ENCODE results near the gene PREX1. TPM values are rescaled to one million over a fixed set of nuclear protein-coding genes. Genes with fewer than 3 reads are reported as not detected.

PREX1 gene
- total and polyA plus RNA-seq, 2 donors from 2014 or later = 8.5 to 38.2 TPM

GRCh38 chr20:48583171-48583570 lies 244.6 kb downstream of the PREX1 start:
- no peak overlapping the region for H3K27ac ChIP-seq (ENCODE audit: low read depth in 2 of 2, low read length in 2 of 2)
- no peak overlapping the region for H3K9ac ChIP-seq (ENCODE audit: low read length in 3 of 3)
- no peaks in the 10 kb centered on the region for H3K9me3 ChIP-seq (ENCODE audit: control insufficient read depth in 2 of 3, insufficient read depth in 1 of 3, low read length in 3 of 3)
- H3K4me1 ChIP-seq (ENCODE audit: control insufficient read depth in 2 of 3, insufficient read depth in 2 of 3, low read depth in 1 of 3, low read length in 3 of 3) = no peaks in the 10 kb centered on the region
- no peak overlapping the region for H3K4me3 ChIP-seq (ENCODE audit: low read length in 3 of 3)
- intact Hi-C loops (cut with DNase I) = no loop called here
- H3K27me3 ChIP-seq (ENCODE audit: control insufficient read depth, insufficient read depth, low read length) = no peaks in the 10 kb centered on the region
- TF ChIP-seq CTCF (IDR thresholded peaks at IDR 0.05; ENCODE audit: borderline replicate concordance, extremely low read depth, insufficient read depth) = no peak
- DNase-seq (no peak), FAIRE-seq (no peak)
- no peaks in the 10 kb centered on the region for H3K36me3 ChIP-seq (ENCODE audit: control insufficient read depth in 2 of 3, insufficient read depth in 3 of 3, low read length in 3 of 3)

GRCh38 chr20:48582673-48582985 lies 245.2 kb downstream of the PREX1 start:
- Histone ChIP-seq H3K9ac (ENCODE audit: low read length in 3 of 3) (no peak overlapping the region), H3K36me3 (ENCODE audit: control insufficient read depth in 2 of 3, insufficient read depth in 3 of 3, low read length in 3 of 3) (no peaks in the 10 kb centered on the region), H3K4me1 (ENCODE audit: control insufficient read depth in 2 of 3, insufficient read depth in 2 of 3, low read depth in 1 of 3, low read length in 3 of 3) (no peaks in the 10 kb centered on the region), H3K4me3 (ENCODE audit: low read length in 3 of 3) (no peak overlapping the region), H3K27ac (ENCODE audit: low read depth in 2 of 2, low read length in 2 of 2) (no peak overlapping the region), H3K9me3 (ENCODE audit: control insufficient read depth in 2 of 3, insufficient read depth in 1 of 3, low read length in 3 of 3) (no peaks in the 10 kb centered on the region), H3K27me3 (ENCODE audit: control insufficient read depth, insufficient read depth, low read length) (no peaks in the 10 kb centered on the region)
- intact Hi-C loops (cut with DNase I) = no loop called here
- FAIRE-seq (no peak), DNase-seq (no peak)
- TF ChIP-seq CTCF (IDR thresholded peaks at IDR 0.05; ENCODE audit: borderline replicate concordance, extremely low read depth, insufficient read depth) = no peak

- Histone ChIP-seq H3K27ac (ENCODE audit: low read depth in 2 of 2, low read length in 2 of 2) (no peak overlapping the region), H3K27me3 (ENCODE audit: control insufficient read depth, insufficient read depth, low read length) (no peaks in the 10 kb centered on the region), H3K9me3 (ENCODE audit: control insufficient read depth in 2 of 3, insufficient read depth in 1 of 3, low read length in 3 of 3) (no peaks in the 10 kb centered on the region), H3K36me3 (ENCODE audit: control insufficient read depth in 2 of 3, insufficient read depth in 3 of 3, low read length in 3 of 3) (no peaks in the 10 kb centered on the region), H3K4me1 (ENCODE audit: control insufficient read depth in 2 of 3, insufficient read depth in 2 of 3, low read depth in 1 of 3, low read length in 3 of 3) (no peaks in the 10 kb centered on the region), H3K4me3 (ENCODE audit: low read length in 3 of 3) (no peak overlapping the region), H3K9ac (ENCODE audit: low read length in 3 of 3) (no peak overlapping the region)
- TF ChIP-seq CTCF (IDR thresholded peaks at IDR 0.05; ENCODE audit: borderline replicate concordance, extremely low read depth, insufficient read depth) = no peak
- FAIRE-seq = no peak
- intact Hi-C loops (cut with DNase I) = no loop called here
- DNase-seq = no peak
Observed at GRCh38 chr20:48581167-48581566, 246.6 kb downstream of the PREX1 start.

- Histone ChIP-seq H3K4me1 (ENCODE audit: control insufficient read depth in 2 of 3, insufficient read depth in 2 of 3, low read depth in 1 of 3, low read length in 3 of 3) (peaks cover 0 to under 1% (median 0%) of the 10 kb centered on the region in 3 donors), H3K27ac (ENCODE audit: low read depth in 2 of 2, low read length in 2 of 2) (no peak overlapping the region), H3K36me3 (ENCODE audit: control insufficient read depth in 2 of 3, insufficient read depth in 3 of 3, low read length in 3 of 3) (no peaks in the 10 kb centered on the region), H3K27me3 (ENCODE audit: control insufficient read depth, insufficient read depth, low read length) (no peaks in the 10 kb centered on the region), H3K9me3 (ENCODE audit: control insufficient read depth in 2 of 3, insufficient read depth in 1 of 3, low read length in 3 of 3) (no peaks in the 10 kb centered on the region), H3K9ac (ENCODE audit: low read length in 3 of 3) (no peak overlapping the region), H3K4me3 (ENCODE audit: low read length in 3 of 3) (no peak overlapping the region)
- no peak for TF ChIP-seq CTCF (IDR thresholded peaks at IDR 0.05; ENCODE audit: borderline replicate concordance, extremely low read depth, insufficient read depth)
- intact Hi-C loops (cut with DNase I) = no loop called here
- no peak for DNase-seq
- FAIRE-seq = no peak
Observed at GRCh38 chr20:48578397-48579098, 249.3 kb downstream of the PREX1 start.

All from kidney (tissue), 14 donors.